Epithelial cell of esophagus (primary cell): ENCODE measurements around the gene ATP2A1.

ENCODE experiments used
- DNase-seq: peaks from one replicate; pipeline ENCODE4 v3.0.0; 2010; ENCODE audit warnings: low read depth
- H3K4me3 ChIP-seq: 2 replicates; pipeline ENCODE4 v1.5.1; 2011; ENCODE audit warnings: mild to moderate bottlenecking, low read length, control low read depth
- CTCF ChIP-seq: IDR thresholded peaks from 2 replicates; pipeline ENCODE4 v1.5.1; 2011; ENCODE audit warnings: low read depth, mild to moderate bottlenecking, low read length, control low read depth, inconsistent platforms; ENCODE audit not compliant: insufficient read depth; ENCODE audit errors: missing control alignments

Gene ATP2A1

GRCh38 chr16:28878083-28878926, at the start of gene ATP2A1:
ATP2A1 (plus strand) TSS chr16:28878488; CDS start chr16:28878672, 184 bp downstream.
- H3K4me3 ChIP-seq: peak within 1 kb of the TSS; percentile 62
- no peak for DNase-seq
- TF ChIP-seq CTCF: no peak

DNA sequence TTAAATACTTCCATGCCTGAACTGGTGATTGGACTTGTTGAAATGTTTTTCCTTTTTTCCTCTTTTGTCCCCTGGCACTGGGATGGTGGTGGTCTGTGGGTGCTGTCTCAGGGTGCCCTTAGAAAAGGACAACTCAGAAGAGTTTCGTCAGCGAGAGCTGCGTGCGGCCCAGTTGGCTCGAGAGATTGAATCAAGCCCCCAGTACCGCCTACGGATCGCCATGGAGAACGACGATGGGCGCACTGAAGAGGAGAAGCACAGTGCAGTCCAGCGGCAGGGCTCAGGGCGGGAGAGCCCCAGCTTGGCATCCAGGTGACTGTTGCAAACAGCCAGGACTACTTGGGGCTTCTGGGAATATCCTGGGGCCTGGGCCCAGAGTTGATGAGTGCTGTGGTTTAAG, 48.5 kb upstream of the ATP2A1 start:
- DNase-seq: no peak
- no peak overlapping the region for H3K4me3 ChIP-seq
- no peak for TF ChIP-seq CTCF

- no peak for DNase-seq
- no peak overlapping the region for H3K4me3 ChIP-seq
- TF ChIP-seq CTCF: no peak
Measured at GRCh38 chr16:28830531-28830930, 47.8 kb upstream of the ATP2A1 start.

DNA sequence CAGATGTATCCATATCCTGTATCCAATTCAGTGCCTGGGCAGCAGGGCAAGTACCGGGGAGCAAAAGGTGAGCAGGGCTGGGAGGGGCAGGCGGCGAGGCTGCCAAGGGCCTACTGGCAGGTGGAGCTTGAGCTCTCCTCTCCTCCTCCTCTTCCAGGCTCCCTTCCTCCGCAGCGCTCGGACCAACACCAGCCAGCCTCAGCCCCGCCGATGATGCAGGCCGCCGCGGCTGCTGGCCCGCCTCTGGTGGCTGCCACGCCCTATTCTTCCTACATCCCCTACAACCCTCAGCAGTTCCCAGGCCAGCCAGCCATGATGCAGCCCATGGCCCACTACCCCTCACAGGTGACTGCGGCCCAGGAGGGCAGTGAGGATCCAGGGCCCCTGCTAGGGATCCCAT, 43.9 kb upstream of the ATP2A1 start:
- TF ChIP-seq CTCF: no peak
- DNase-seq: no peak
- no peak overlapping the region for H3K4me3 ChIP-seq

DNA sequence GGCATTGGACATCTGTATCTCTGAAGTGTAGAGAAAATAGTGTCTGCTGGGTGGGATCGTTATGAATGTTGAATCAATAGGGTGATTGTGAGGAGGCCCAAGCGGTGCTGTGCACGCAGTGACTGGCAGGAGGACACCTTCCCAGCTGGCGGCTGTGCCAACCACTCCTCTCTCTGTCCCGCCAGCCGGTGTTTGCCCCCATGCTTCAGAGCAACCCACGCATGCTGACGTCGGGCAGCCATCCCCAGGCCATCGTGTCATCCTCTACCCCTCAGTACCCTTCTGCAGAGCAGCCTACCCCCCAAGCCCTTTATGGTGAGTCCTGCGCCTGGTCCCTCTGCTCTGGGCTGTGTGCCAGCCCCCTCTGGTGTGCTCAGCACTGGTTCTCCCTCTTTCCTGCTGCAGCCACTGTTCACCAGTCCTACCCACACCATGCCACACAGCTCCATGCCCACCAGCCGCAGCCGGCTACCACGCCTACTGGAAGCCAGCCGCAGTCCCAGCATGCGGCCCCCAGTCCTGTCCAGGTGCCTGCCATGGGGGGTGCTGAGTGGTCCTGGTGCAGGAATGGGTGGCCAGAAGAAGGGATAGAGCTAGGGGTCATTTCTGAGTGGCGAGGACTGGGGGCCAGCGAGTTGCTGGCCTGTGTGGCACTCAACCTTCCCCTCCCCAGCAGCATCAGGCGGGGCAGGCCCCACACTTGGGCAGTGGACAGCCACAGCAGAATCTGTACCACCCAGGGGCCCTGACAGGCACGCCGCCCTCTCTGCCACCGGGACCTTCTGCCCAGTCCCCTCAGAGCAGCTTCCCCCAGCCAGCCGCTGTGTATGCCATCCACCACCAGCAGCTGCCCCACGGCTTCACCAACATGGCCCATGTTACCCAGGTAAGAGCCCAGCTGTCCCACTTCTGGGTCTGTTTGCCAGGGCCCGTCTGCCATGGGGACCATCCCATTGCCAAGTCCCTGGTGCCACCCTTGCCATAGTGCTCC, 43.1 kb upstream of the ATP2A1 start:
- TF ChIP-seq CTCF: no peak
- H3K4me3 ChIP-seq: no peak overlapping the region
- no peak for DNase-seq

DNA sequence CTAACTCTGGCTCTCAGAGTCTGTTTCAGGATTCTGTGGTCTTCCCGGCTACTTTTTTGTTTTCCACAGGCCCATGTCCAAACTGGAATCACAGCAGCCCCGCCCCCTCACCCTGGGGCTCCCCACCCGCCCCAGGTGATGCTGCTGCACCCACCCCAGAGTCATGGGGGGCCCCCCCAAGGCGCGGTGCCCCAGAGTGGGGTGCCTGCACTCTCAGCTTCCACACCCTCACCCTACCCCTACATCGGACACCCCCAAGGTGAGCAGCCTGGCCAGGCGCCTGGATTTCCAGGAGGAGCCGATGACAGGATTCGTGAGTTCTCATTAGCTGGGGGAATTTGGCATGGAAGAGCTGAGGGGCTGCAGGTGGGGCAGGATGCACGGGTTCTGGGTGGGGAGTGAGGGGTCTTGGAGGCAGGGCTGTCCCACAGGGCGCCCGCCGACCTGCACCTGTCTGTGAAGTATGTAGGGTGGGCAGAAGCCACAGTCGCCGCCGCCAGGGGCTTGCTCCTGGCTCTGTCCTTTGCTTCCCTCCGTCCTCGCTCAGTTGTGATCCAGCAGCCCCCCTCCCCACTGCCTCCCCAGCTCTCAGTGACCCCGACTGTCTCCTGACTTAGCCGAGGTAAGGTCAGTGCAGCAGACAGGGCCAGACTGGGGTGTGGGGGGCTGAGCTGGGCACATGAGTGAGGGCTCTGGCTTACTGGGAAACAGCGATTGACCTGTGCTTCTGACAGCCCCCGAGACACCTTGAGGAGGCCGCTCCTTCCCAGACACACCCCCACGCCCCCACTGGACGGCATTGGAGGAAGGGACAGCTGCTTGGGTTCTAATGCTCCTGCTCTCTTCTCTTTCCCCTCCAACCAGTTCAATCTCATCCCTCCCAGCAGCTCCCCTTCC, 42.2 kb upstream of the ATP2A1 start:
- no peak for TF ChIP-seq CTCF
- H3K4me3 ChIP-seq: no peak overlapping the region
- no peak for DNase-seq
